Measurements from ENCODE around the gene HMX2.

The HMX2 gene

DNA sequence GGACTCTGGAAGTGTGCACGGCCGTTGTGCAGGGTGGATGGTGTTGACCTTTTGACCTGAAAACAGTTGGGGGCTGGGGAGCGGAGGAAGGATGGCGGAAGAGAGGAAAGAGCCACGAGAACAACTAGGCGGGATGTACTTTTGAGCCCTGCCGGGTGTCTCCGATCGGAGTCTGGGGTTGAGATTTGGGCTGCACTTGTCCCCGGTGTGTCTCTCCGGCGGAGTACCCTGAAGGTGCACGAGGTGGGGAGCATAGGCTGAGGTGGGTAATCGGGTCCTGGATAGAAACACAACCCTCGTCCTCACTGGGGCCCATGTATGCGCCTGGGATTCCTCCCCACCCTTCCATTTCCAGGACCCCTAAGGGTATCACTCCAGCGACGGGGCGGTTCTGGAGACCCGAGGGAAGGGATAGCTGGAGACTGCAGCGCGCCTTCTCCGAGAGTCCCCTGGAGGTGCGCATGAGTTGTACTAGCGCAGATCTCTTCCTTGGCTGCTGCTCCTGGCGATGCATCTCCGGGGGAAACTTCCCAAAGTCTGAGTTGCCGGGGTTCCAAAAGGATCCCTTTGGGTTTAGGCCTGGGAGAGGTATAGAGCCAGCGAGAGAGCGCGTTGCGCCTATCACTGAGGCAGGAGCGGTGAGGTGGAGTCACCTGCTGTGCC, 4.6 kb upstream of the HMX2 start:
- H2BK12ac ChIP-seq (ENCODE audit: low read length in 2 of 2), result no peak overlapping the region
- H3K27ac ChIP-seq (ENCODE audit: low read length, poor library complexity, severe bottlenecking), result no peak overlapping the region
- no peak overlapping the region for H2BK120ac ChIP-seq (ENCODE audit: low read depth, low read length)
- no peak overlapping the region for H2BK5ac ChIP-seq (ENCODE audit: low read depth, low read length, poor library complexity, severe bottlenecking)
- H3K9me3 ChIP-seq (ENCODE audit: control insufficient read depth, low read length), result peaks cover 6% of the 10 kb centered on the region
- no peak overlapping the region for H3K18ac ChIP-seq (ENCODE audit: low read depth in 1 of 2, low read length in 2 of 2)
- H3K14ac ChIP-seq (ENCODE audit: low read length in 2 of 2), result no peak overlapping the region
- H3K4me3 ChIP-seq (ENCODE audit: insufficient read depth in 1 of 2, low read depth in 1 of 2, low read length in 2 of 2), result no peak overlapping the region
- WGBS, result 4% methylated on average over 33 of the region's 33 CpGs
- H2AK5ac ChIP-seq (ENCODE audit: low read length, severe bottlenecking), result no peak overlapping the region
- no peak overlapping the region for H2AFZ ChIP-seq (ENCODE audit: low read depth, low read length)
- H3K4me2 ChIP-seq (ENCODE audit: low read length, poor library complexity, severe bottlenecking), result no peak overlapping the region
- H4K91ac ChIP-seq (ENCODE audit: low read length), result no peak overlapping the region
- H3K4me1 ChIP-seq (ENCODE audit: control insufficient read depth, insufficient read depth, low read depth, low read length), result peaks cover 28% of the 10 kb centered on the region
- H3K23ac ChIP-seq (ENCODE audit: low read length in 2 of 2), result no peak overlapping the region
- H3K27me3 ChIP-seq (ENCODE audit: control insufficient read depth in 1 of 2, insufficient read depth in 1 of 2, low read length in 2 of 2), result peaks cover 98% of the 10 kb centered on the region in 2 experiments
- no peak overlapping the region for H3K4ac ChIP-seq (ENCODE audit: low read depth in 1 of 2, low read length in 2 of 2)
- no peaks in the 10 kb centered on the region for H3K79me1 ChIP-seq (replicated peaks; ENCODE audit: low read length, poor library complexity, severe bottlenecking)
- H3K36me3 ChIP-seq (ENCODE audit: control insufficient read depth in 1 of 2, insufficient read depth in 2 of 2, low read depth in 1 of 2, low read length in 2 of 2), result peaks cover 0 to 3% of the 10 kb centered on the region in 2 experiments
- no peak for DNase-seq
- H3K9ac ChIP-seq (ENCODE audit: low read length), result no peak overlapping the region
- H2BK15ac ChIP-seq (ENCODE audit: low read depth, poor library complexity, severe bottlenecking), result no peak overlapping the region
- no peak overlapping the region for H4K8ac ChIP-seq (ENCODE audit: low read length)

DNA sequence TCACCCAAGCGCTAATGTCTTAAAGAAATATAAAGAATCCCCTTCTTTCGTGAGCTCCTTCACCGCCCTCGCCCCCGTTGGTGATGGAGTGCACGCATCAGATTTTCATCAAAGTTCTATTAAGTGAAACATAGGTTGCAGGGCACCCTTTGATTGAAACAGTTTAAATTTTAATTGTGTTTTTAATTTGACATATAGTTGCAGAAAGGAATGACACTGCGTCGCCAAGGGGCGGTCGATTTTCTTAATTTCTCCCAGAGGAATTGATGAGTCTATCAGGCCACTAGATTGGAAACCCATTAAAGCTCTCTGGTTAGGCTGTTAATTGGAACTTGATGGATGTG, 4.1 kb upstream of the HMX2 start:
- H3K4me1 ChIP-seq (ENCODE audit: control insufficient read depth, insufficient read depth, low read depth, low read length), result peaks cover 34% of the 10 kb centered on the region
- H2BK12ac ChIP-seq (ENCODE audit: low read length in 2 of 2), result no peak overlapping the region
- H2BK5ac ChIP-seq (ENCODE audit: low read depth, low read length, poor library complexity, severe bottlenecking), result no peak overlapping the region
- H2BK120ac ChIP-seq (ENCODE audit: low read depth, low read length), result no peak overlapping the region
- H3K4me2 ChIP-seq (ENCODE audit: low read length, poor library complexity, severe bottlenecking), result no peak overlapping the region
- no peak overlapping the region for H2AK5ac ChIP-seq (ENCODE audit: low read length, severe bottlenecking)
- no peak overlapping the region for H4K8ac ChIP-seq (ENCODE audit: low read length)
- no peak overlapping the region for H3K4ac ChIP-seq (ENCODE audit: low read depth in 1 of 2, low read length in 2 of 2)
- H3K79me1 ChIP-seq (replicated peaks; ENCODE audit: low read length, poor library complexity, severe bottlenecking), result no peaks in the 10 kb centered on the region
- no peak overlapping the region for H3K14ac ChIP-seq (ENCODE audit: low read length in 2 of 2)
- H3K27ac ChIP-seq (ENCODE audit: low read length, poor library complexity, severe bottlenecking), result no peak overlapping the region
- H2BK15ac ChIP-seq (ENCODE audit: low read depth, poor library complexity, severe bottlenecking), result no peak overlapping the region
- DNase-seq, result no peak
- no peak overlapping the region for H3K9ac ChIP-seq (ENCODE audit: low read length)
- peaks cover 6% of the 10 kb centered on the region for H3K9me3 ChIP-seq (ENCODE audit: control insufficient read depth, low read length)
- H3K27me3 ChIP-seq (ENCODE audit: control insufficient read depth in 1 of 2, insufficient read depth in 1 of 2, low read length in 2 of 2), result peaks cover 98% of the 10 kb centered on the region in 2 experiments
- H3K4me3 ChIP-seq (ENCODE audit: insufficient read depth in 1 of 2, low read depth in 1 of 2, low read length in 2 of 2), result no peak overlapping the region
- H3K18ac ChIP-seq (ENCODE audit: low read depth in 1 of 2, low read length in 2 of 2), result no peak overlapping the region
- H3K36me3 ChIP-seq (ENCODE audit: control insufficient read depth in 1 of 2, insufficient read depth in 2 of 2, low read depth in 1 of 2, low read length in 2 of 2), result peaks cover 0 to 3% of the 10 kb centered on the region in 2 experiments
- no peak overlapping the region for H3K23ac ChIP-seq (ENCODE audit: low read length in 2 of 2)
- no peak overlapping the region for H2AFZ ChIP-seq (ENCODE audit: low read depth, low read length)
- no peak overlapping the region for H4K91ac ChIP-seq (ENCODE audit: low read length)
- WGBS, result 4% methylated on average over 9 of the region's 10 CpGs

DNA sequence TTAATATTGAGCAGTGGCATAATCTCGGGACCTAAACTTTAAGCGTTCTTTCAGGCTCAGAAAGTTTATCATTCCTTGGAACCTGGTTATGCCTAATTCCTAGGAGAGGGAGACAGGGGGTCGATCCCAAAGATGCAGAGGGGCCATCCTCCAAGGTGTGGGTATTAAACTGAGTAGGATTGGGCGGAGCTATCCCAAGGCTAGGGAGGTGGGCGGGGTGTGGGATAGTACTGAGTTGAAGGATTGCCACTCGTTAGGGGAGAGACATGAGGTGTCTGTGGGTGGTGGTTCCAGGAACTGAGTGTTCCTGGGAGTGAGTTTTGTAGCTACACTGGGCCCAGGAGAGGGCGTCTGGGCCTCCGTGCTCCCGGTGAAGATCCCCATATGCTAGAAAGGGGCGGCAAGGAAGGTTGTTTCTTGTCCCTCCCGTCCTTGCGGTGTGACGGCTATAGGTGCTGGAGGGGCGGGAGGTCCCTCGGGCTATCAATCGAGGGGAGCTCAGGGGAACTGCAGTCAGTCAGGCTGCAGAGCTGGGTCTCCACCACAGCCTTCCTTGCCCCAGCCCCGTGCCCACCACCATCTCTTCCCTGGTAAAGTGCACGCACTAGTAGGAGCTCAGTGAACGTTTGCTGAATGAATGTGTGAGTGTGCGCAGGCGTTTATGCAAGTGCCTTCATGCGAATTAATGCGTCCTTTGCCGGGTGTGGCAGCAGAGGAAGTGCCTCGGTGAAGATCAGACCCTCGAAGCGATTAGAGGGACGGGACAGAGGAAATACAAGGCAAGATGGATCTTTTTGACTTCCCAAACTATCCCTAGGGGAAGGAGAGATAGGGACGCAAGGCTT, 3.0 kb upstream of the HMX2 start:
- no peak overlapping the region for H3K4ac ChIP-seq (ENCODE audit: low read depth in 1 of 2, low read length in 2 of 2)
- H3K9ac ChIP-seq (ENCODE audit: low read length), result no peak overlapping the region
- no peak overlapping the region for H4K8ac ChIP-seq (ENCODE audit: low read length)
- peaks cover 98% of the 10 kb centered on the region in 2 experiments for H3K27me3 ChIP-seq (ENCODE audit: control insufficient read depth in 1 of 2, insufficient read depth in 1 of 2, low read length in 2 of 2)
- H3K18ac ChIP-seq (ENCODE audit: low read depth in 1 of 2, low read length in 2 of 2), result no peak overlapping the region
- 5% methylated on average over 20 of the region's 29 CpGs for WGBS
- H2BK15ac ChIP-seq (ENCODE audit: low read depth, poor library complexity, severe bottlenecking), result no peak overlapping the region
- H3K4me3 ChIP-seq (ENCODE audit: insufficient read depth in 1 of 2, low read depth in 1 of 2, low read length in 2 of 2), result no peak overlapping the region
- no peak overlapping the region for H3K23ac ChIP-seq (ENCODE audit: low read length in 2 of 2)
- H3K4me2 ChIP-seq (ENCODE audit: low read length, poor library complexity, severe bottlenecking), result no peak overlapping the region
- no peak overlapping the region for H3K14ac ChIP-seq (ENCODE audit: low read length in 2 of 2)
- no peak overlapping the region for H2AK5ac ChIP-seq (ENCODE audit: low read length, severe bottlenecking)
- peaks cover 38% of the 10 kb centered on the region for H3K4me1 ChIP-seq (ENCODE audit: control insufficient read depth, insufficient read depth, low read depth, low read length)
- no peak overlapping the region for H2AFZ ChIP-seq (ENCODE audit: low read depth, low read length)
- no peaks in the 10 kb centered on the region for H3K79me1 ChIP-seq (replicated peaks; ENCODE audit: low read length, poor library complexity, severe bottlenecking)
- H2BK5ac ChIP-seq (ENCODE audit: low read depth, low read length, poor library complexity, severe bottlenecking), result no peak overlapping the region
- no peak for DNase-seq
- no peak overlapping the region for H3K27ac ChIP-seq (ENCODE audit: low read length, poor library complexity, severe bottlenecking)
- no peak overlapping the region for H4K91ac ChIP-seq (ENCODE audit: low read length)
- H3K36me3 ChIP-seq (ENCODE audit: control insufficient read depth in 1 of 2, insufficient read depth in 2 of 2, low read depth in 1 of 2, low read length in 2 of 2), result peaks cover 0 to 3% of the 10 kb centered on the region in 2 experiments
- H3K9me3 ChIP-seq (ENCODE audit: control insufficient read depth, low read length), result peaks cover 6% of the 10 kb centered on the region
- H2BK12ac ChIP-seq (ENCODE audit: low read length in 2 of 2), result no peak overlapping the region
- H2BK120ac ChIP-seq (ENCODE audit: low read depth, low read length), result no peak overlapping the region

DNA sequence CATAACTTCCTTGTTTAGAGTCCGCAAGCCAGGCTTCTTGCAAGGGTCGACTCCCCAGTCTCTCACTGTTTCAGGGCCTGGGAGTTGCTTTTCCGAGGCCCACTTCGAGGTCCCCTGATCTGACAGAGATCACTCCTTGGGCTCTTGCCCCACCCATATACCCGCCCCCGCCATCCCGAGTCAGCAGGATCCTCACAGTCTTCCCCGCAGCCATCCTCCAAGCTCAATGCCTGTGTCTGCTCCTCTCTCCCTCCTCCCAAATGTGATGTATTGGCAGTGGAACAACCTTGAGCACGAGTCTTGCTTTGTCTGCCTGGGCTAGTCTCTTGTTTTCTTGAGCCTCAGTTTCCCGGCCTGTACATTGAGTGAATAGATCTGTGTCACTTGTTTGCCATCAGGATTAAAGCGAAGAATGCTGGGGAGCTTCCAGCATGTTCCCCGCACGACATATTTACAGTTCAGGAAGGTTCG, 2.4 kb upstream of the HMX2 start:
- 3% methylated on average over 14 of the region's 14 CpGs for WGBS
- H3K4ac ChIP-seq (ENCODE audit: low read depth in 1 of 2, low read length in 2 of 2), result no peak overlapping the region
- H4K91ac ChIP-seq (ENCODE audit: low read length), result no peak overlapping the region
- no peak overlapping the region for H4K8ac ChIP-seq (ENCODE audit: low read length)
- no peaks in the 10 kb centered on the region for H3K79me1 ChIP-seq (replicated peaks; ENCODE audit: low read length, poor library complexity, severe bottlenecking)
- peaks cover 6% of the 10 kb centered on the region for H3K9me3 ChIP-seq (ENCODE audit: control insufficient read depth, low read length)
- H3K18ac ChIP-seq (ENCODE audit: low read depth in 1 of 2, low read length in 2 of 2), result no peak overlapping the region
- no peak overlapping the region for H3K9ac ChIP-seq (ENCODE audit: low read length)
- H2BK120ac ChIP-seq (ENCODE audit: low read depth, low read length), result no peak overlapping the region
- H2BK15ac ChIP-seq (ENCODE audit: low read depth, poor library complexity, severe bottlenecking), result no peak overlapping the region
- H3K4me1 ChIP-seq (ENCODE audit: control insufficient read depth, insufficient read depth, low read depth, low read length), result peaks cover 37% of the 10 kb centered on the region
- no peak overlapping the region for H3K27ac ChIP-seq (ENCODE audit: low read length, poor library complexity, severe bottlenecking)
- H2BK12ac ChIP-seq (ENCODE audit: low read length in 2 of 2), result no peak overlapping the region
- H2AFZ ChIP-seq (ENCODE audit: low read depth, low read length), result no peak overlapping the region
- no peak overlapping the region for H3K14ac ChIP-seq (ENCODE audit: low read length in 2 of 2)
- no peak overlapping the region for H3K4me3 ChIP-seq (ENCODE audit: insufficient read depth in 1 of 2, low read depth in 1 of 2, low read length in 2 of 2)
- H3K27me3 ChIP-seq (ENCODE audit: control insufficient read depth in 1 of 2, insufficient read depth in 1 of 2, low read length in 2 of 2), result peaks cover 98% of the 10 kb centered on the region in 2 experiments
- no peak for DNase-seq
- H2AK5ac ChIP-seq (ENCODE audit: low read length, severe bottlenecking), result no peak overlapping the region
- no peaks in the 10 kb centered on the region for H3K36me3 ChIP-seq (ENCODE audit: control insufficient read depth in 1 of 2, insufficient read depth in 2 of 2, low read depth in 1 of 2, low read length in 2 of 2)
- H3K23ac ChIP-seq (ENCODE audit: low read length in 2 of 2), result no peak overlapping the region
- H3K4me2 ChIP-seq (ENCODE audit: low read length, poor library complexity, severe bottlenecking), result no peak overlapping the region
- no peak overlapping the region for H2BK5ac ChIP-seq (ENCODE audit: low read depth, low read length, poor library complexity, severe bottlenecking)

Measured in mesenchymal stem cell (in vitro differentiated cells and primary cell).